Left lung (tissue), 10 donors: Measurements from ENCODE around the gene ZNF318. TPM values are rescaled to one million over a fixed set of nuclear protein-coding genes. Genes with fewer than 3 reads are reported as not detected.

Experiments used
- ATAC-seq: fragments of 200-7000 bp; cut with Tn5 transposase; one replicate; pipeline ENCODE4 v1.9.1; 2020; ENCODE audit warnings: moderate library complexity
- DNase-seq, 4 donors: peaks; one replicate each; pipeline ENCODE4 v3.0.0-alpha.2; 2013 to 2020
- H3K27ac ChIP-seq, 2 donors: fragments of 200-600 bp; sonication (generic) in 1 of 2; one replicate each; pipeline versions ENCODE4 v1.5.0 to v1.8.0; 2020 to 2021
- H3K27me3 ChIP-seq, 2 donors: fragments of 200-600 bp; sonication (generic) in 1 of 2; one replicate each; pipeline versions ENCODE4 v1.5.0 to v1.8.0; 2020 to 2021
- H3K36me3 ChIP-seq, 2 donors: fragments of 200-600 bp; sonication (generic) in 1 of 2; one replicate each; pipeline versions ENCODE4 v1.5.0 to v1.8.0; 2020 to 2021
- H3K4me1 ChIP-seq, 2 donors: fragments of 200-600 bp; one replicate each; pipeline ENCODE4 v1.8.0; 2021
- H3K4me3 ChIP-seq, 2 donors: fragments of 200-600 bp; sonication (generic) in 1 of 2; one replicate each; pipeline versions ENCODE4 v1.5.0 to v1.8.0; 2020 to 2021; ENCODE audit warnings: mild to moderate bottlenecking in 1 of 2
- H3K9me3 ChIP-seq, 2 donors: fragments of 200-600 bp; sonication (generic) in 1 of 2; one replicate each; pipeline versions ENCODE4 v1.5.0 to v1.8.0; 2020 to 2021
- CTCF ChIP-seq, 2 donors: fragments of 200-600 bp; sonication (generic) in 1 of 2; IDR thresholded peaks; one replicate each; pipeline versions ENCODE4 v1.5.0 to v1.8.0; 2021; ENCODE audit warnings: antibody characterized with exemption in 2 of 2
- intact Hi-C, 2 donors: fragments of 100-400 bp; cut with DNase I; formaldehyde crosslinking; loops; one replicate each; pipeline versions ENCODE4 v1.11.2 to v1.14.2; 2022
- polyA plus RNA-seq, 6 donors: library from polyadenylated mRNA; unstranded; fragments of 120-200 nt; gene quantifications; one replicate each; pipeline ENCODE4 v1.2.1, GENCODE V29; 2013; ENCODE audit not compliant: insufficient read length in 6 of 6
- total RNA-seq, 2 donors: library from RNA; stranded (reverse); fragmentation: NEBNext Ultra II Directional; extraction: Animal tissue kit (Norgen Biotek cat#: 25700); gene quantifications; one replicate each; pipeline ENCODE4 v1.2.1, GENCODE V29; 2021
- donor health status: DM: no; HTN: yes; CAD: no.
- donor health status: DM: no; HTN: no; CAD: no.

ZNF318 gene
- total and polyA plus RNA-seq, 8 donors = 13.3 to 37.6 (median 31.8) TPM

- Histone ChIP-seq H3K4me3 (no peak overlapping the region), H3K36me3 (peaks cover 0 to 43% of the 10 kb centered on the region in 2 donors), H3K9me3 (no peaks in the 10 kb centered on the region), H3K27ac (no peak overlapping the region), H3K4me1 (peaks cover 0 to 14% of the 10 kb centered on the region in 2 donors), H3K27me3 (no peaks in the 10 kb centered on the region)
- intact Hi-C loops = no loop called here
- no peak for TF ChIP-seq CTCF (IDR thresholded peaks at IDR 0.05)
- ATAC-seq = no peak
- DNase-seq = no peak
Observed at GRCh38 chr6:43335469-43335868, 34.0 kb downstream of the ZNF318 start.

GRCh38 chr6:43334466-43335095, 34.9 kb downstream of the ZNF318 start:
- peak in 1 of 2 donors; percentile 41 for TF ChIP-seq CTCF (IDR thresholded peaks at IDR 0.05)
- peak in 2 of 4 donors; percentile 16 to 57 for DNase-seq
- no peak overlapping the region for H3K4me3 ChIP-seq
- intact Hi-C loops = no loop called here
- H3K9me3 ChIP-seq = no peaks in the 10 kb centered on the region
- peaks cover 0 to 14% of the 10 kb centered on the region in 2 donors for H3K4me1 ChIP-seq
- H3K27me3 ChIP-seq = no peaks in the 10 kb centered on the region
- ATAC-seq = peak; percentile 79
- H3K27ac ChIP-seq = no peak overlapping the region
- H3K36me3 ChIP-seq = peaks cover 0 to 34% of the 10 kb centered on the region in 2 donors

DNA sequence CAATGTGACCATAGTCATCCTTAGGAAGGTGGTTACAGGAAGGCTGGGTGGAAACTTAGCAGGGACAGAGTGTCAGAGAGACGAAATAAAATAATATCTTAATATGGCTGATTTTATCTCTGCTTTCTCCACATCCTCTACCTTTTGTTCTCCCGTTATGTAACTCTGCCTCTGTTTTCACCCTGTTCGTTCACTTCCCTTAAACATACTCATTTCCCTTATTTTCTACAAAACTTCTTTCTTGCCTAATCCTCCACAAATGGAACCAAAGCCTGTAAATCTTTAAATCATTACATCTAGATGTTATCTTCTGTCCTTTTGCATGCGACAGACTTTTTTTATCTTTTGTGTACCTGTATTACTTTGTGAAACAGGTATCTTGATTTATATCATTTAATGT, 37.6 kb downstream of the ZNF318 start:
- peaks cover 0 to 14% of the 10 kb centered on the region in 2 donors for H3K4me1 ChIP-seq
- no peak for TF ChIP-seq CTCF (IDR thresholded peaks at IDR 0.05)
- DNase-seq (no peak), ATAC-seq (no peak)
- no peak overlapping the region for H3K27ac ChIP-seq
- peaks cover 0 to 9% of the 10 kb centered on the region in 2 donors for H3K36me3 ChIP-seq
- no peaks in the 10 kb centered on the region for H3K27me3 ChIP-seq
- intact Hi-C loops = no loop called here
- no peaks in the 10 kb centered on the region for H3K9me3 ChIP-seq
- H3K4me3 ChIP-seq = no peak overlapping the region

- H3K9me3 ChIP-seq = no peaks in the 10 kb centered on the region
- TF ChIP-seq CTCF (IDR thresholded peaks at IDR 0.05) = no peak
- DNase-seq (no peak), ATAC-seq (no peak)
- H3K36me3 ChIP-seq = peaks cover 0 to 7% of the 10 kb centered on the region in 2 donors
- intact Hi-C loops = no loop called here
- H3K4me1 ChIP-seq = peaks cover 0 to 14% of the 10 kb centered on the region in 2 donors
- H3K4me3 ChIP-seq = no peak overlapping the region
- H3K27ac ChIP-seq = no peak overlapping the region
- H3K27me3 ChIP-seq = no peaks in the 10 kb centered on the region
Observed at GRCh38 chr6:43331470-43331869, 38.0 kb downstream of the ZNF318 start.

- DNase-seq (no peak), ATAC-seq (no peak)
- Histone ChIP-seq H3K9me3 (no peaks in the 10 kb centered on the region), H3K27ac (no peak overlapping the region), H3K27me3 (no peaks in the 10 kb centered on the region), H3K36me3 (no peaks in the 10 kb centered on the region), H3K4me1 (peaks cover 0 to 8% of the 10 kb centered on the region in 2 donors), H3K4me3 (no peak overlapping the region)
- intact Hi-C loops = no loop called here
- no peak for TF ChIP-seq CTCF (IDR thresholded peaks at IDR 0.05)
Observed at GRCh38 chr6:43328528-43328927, 40.9 kb downstream of the ZNF318 start.
